NCI-H2081 (cell line): ENCODE measurements around the gene SLC10A1.
"Not testable (repeated sequence)": the region's sequence is repeated elsewhere in the genome, so short reads cannot be mapped to it uniquely, and the experiment has no call there.

Experiments used
- DNase-seq, 2 experiments: peaks; one replicate each; lab custom pipeline; 2025; lab: John Stamatoyannopoulos, UW

Gene SLC10A1

DNA sequence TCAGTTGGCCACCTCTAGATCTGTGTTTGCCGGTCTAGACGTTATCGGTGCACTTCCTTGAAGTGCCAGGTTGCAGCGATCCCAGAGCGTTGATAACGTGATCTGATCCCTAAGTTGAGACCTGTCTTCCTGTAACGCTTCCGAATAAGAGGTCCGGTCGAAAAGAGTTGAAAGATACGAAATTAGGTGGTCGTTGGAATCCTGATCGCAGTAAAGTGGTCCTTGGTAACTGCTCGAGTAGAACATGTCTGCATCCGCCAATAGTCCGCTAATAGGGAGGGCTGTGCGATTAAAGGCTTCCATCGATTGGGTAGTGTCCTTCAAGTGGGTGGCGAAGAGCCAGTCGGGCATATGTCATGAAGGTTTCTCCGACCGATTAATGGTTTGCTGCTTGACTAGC, 27.4 kb downstream of the SLC10A1 start:
- no peak for DNase-seq

- no peak for DNase-seq
These were observed 28.2 kb downstream of the SLC10A1 start for GRCh38 chr14:69768873-69769272.

DNA sequence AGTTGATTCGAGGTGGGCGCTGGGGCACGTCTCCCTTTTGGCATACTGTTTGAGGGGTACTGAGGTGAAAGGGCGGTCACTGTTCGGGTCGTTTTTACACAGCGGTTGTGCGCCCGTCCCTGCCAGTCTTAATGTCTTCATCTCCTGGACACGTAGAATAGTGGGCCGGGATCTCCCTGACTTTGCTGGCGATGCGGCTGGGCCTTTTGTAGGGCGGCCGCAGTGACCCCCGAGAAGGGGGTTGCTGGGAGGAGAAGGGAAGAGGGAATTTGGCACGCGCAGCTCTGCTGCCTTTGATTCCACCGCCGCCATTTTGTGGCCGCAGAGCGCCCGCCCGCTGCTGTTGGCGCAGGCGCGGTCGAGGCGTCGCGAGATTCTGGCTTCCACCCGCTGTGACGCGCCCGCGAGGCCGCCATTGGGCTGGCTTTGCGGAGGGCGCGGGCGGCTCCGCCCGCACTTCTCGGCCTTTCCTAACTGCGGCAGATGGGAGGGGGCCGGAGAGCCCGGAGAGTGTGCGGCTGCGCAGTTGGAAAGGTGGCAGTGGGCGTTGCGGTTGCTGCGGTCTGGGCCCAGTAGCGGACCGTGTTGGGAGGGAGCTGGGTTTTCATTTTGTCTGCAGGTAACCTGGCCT, 29.6 kb downstream of the SLC10A1 start:
- peak; percentile 92 to 93 for DNase-seq

- DNase-seq = peak; percentile 94 to 97
These were observed 30.1 kb downstream of the SLC10A1 start, which contains the start of gene SRSF5 for GRCh38 chr14:69766984-69767368. Gene SRSF5, plus strand, starts transcription at chr14:69767142. Its CDS starts 1,015 bp downstream, at chr14:69768157.

DNA sequence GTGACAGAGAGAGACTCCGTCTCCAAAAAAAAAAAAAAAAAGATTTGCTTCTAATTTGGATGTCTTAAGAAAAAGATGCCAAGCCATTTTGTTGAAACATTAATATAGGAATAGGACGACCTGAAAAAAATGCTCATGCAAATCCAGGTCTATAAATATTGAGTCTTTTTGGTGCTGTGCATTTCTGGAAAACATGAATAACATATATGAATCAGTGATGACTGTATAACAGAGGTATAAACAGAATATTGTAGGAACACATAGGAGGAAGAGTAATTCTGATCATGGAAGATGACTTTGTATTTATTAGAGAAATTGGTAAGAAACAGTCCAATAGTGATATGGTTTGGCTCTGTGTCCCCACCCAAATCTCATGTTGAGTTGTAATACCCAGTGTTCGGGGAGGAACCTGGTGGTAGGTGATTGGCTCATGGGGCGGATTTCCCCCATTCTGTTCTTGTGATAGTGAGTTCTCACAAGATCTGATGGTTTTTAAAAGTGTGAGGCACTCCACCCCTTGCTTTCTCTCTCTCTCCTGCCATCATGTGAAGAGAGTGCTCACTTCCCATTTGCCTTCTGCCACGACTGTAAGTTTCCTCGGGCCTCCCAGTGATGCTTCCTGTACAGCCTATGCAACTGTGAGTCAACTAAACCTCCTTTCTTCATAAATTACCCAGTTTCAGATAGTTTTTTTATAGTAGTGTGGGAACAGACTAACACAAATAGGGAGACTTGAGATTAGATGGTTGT, 33.1 kb downstream of the SLC10A1 start:
- no peak for DNase-seq

DNA sequence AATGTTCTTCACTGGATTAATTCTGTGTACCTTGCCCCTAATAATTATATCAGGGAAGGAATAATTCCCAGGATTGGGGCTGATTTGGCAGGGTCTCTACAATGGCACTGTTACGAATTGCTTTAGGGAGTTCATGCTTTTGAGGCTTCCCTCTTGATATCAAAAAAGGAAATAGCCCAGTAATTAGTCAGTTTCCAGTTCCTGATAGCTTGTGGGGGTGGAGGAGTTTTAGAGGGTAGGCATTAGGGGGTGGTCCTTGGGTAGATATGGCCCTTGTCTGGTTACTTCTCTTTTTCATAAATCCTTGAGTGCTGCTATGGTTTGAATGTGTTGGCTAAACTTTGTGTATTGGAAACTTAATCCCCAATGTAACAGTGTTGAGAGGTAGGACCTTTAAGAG, 36.2 kb downstream of the SLC10A1 start:
- DNase-seq = no peak

GRCh38 chr14:69756298-69756697, 40.7 kb downstream of the SLC10A1 start:
- no peak for DNase-seq

DNA sequence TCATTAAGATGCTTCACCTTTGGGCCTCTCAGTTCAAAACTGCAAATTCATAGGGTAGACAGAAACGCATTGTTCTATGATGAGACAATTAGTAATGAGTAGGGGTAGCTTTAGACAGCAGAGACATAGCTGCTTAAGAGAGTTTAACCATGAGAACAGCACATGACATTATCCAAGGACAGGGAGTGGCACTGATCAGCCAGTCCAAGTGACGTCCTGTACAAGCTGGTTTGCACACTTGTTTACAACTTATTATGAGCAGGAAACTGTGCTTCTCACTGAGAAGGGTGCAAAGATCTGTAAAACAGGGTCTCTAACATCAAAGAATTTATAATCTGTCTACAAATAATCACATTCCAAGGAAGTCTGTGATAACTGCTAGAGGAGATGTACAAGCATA, 41.3 kb downstream of the SLC10A1 start:
- DNase-seq = no peak

- no peak for DNase-seq
These were observed 41.7 kb downstream of the SLC10A1 start for GRCh38 chr14:69755296-69755695.

DNA sequence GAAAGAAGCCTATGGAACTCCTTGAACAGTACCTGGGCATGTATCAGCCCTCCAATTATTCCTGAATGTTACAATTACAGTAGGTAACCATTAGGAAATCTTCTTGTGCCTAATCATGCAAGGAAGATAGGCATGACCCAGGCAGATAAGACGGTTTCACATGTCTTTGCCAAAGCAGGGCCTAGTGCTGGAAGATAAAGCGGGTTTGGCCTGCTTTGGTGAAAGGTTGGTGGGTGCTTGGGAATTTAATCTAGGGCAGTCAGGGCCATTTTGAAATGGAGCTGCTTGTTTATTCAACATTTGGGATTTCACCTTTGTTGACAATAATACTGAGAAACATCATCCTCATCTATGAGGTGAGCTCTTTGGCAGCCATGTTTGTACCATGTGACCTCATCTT, 42.6 kb downstream of the SLC10A1 start:
- no peak for DNase-seq

DNA sequence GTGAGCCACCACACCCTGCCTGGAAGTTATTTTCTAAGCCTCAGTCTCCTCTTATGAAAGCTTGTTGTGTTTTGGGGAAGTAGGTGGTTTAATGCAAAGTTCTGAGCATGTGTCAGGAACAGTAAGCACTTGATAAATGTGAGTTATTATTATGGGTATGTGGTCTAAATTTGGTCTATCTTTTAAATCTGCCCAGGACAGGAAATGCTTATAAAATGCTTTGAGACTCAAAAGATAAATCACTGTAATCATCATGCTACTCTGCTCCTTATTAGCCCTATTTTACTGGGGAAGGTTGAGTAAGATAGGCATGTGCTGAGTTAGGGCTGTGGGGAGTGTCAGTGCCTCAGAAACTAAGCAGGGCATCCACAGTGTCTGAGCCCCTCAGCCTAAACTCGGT, 43.2 kb downstream of the SLC10A1 start:
- DNase-seq = no peak

- DNase-seq = no peak
These were observed 44.3 kb downstream of the SLC10A1 start for GRCh38 chr14:69752773-69753172.

DNA sequence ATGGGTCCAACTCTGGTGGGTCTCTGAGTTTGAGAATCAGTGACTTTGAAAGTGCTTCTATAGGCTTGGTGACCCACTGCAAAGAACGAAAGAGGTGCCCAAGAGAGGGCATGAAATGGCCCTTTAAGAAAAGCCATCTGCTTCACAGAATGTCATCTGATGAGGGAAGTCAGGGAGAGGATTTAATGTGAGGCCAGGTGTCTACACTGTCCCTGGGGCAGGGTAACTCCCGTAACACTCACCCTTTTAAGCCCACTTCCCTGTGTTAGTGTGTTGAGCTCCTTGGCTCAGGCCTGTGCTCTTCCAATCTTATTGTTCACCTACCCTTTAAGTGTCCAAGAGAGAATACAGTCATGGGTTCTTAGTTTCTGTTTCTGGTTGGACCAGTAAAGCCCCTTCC, 46.5 kb downstream of the SLC10A1 start:
- no peak for DNase-seq

GRCh38 chr14:69749956-69750355, 47.1 kb downstream of the SLC10A1 start:
- no peak for DNase-seq

- DNase-seq = no peak
These were observed 56.0 kb downstream of the SLC10A1 start for GRCh38 chr14:69741055-69741454.

- DNase-seq = not testable (repeated sequence)
These were observed 60.6 kb downstream of the SLC10A1 start for GRCh38 chr14:69736405-69736804.

- not testable (repeated sequence) for DNase-seq
These were observed 65.0 kb downstream of the SLC10A1 start for GRCh38 chr14:69731919-69732598.

- no peak for DNase-seq
These were observed 69.2 kb downstream of the SLC10A1 start for GRCh38 chr14:69727860-69728259.

DNA sequence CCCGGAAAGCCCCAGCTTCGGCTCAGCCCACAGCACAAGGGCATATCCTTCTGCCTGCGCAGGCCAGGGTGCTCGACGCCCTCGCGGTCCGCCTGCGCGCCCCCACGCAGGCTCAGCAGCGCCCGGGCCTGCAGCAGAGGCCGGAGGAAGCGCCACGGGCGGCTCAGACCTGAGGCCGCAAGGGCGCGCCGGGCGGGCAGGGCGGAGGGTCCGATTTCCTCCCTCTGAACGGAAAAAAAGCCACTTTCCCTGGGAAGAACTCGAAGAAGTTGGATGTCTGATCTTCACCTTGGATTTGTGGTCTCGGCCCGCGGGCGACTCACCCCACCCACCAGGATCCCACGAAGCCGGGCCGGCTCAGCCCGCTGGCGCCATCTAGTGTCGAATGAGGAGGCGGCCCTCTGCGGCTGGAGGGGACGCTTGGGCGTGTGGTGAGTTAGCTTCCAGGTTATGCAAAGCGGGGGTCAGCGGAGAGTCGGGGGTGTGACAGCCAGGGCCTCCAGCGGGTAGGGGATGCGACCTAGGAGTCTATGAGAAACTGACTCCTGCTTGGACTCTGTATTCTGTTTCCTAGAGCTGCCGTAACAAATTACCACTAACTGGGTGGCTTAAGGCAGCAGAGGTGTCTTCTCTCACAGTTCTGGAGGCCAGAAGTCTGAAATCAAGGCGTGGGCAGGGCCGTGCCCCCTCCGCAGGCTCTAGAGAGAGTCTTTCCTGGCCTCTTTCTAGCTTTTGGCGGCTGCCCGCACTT, 70.1 kb downstream of the SLC10A1 start:
- DNase-seq = peak; percentile 68 to 80
